Measurements from ENCODE around the gene PTPRU.

- no peak for TF ChIP-seq CTCF (IDR thresholded peaks at IDR 0.05)
- no peak for TF ChIP-seq POLR2A (IDR thresholded peaks at IDR 0.05)
These were observed 63.1 kb downstream of the PTPRU start for GRCh38 chr1:29299446-29299845.
